ENCODE measurements around the gene HBA2. TPM values are rescaled to one million over a fixed set of nuclear protein-coding genes. Genes with fewer than 3 reads are reported as not detected.
"Not testable (repeated sequence)": the region's sequence is repeated elsewhere in the genome, so short reads cannot be mapped to it uniquely, and the experiment has no call there.

HBA2 gene
- total RNA-seq, 2 donors from 2014 or later, result 3.5 to 64.9 TPM

DNA sequence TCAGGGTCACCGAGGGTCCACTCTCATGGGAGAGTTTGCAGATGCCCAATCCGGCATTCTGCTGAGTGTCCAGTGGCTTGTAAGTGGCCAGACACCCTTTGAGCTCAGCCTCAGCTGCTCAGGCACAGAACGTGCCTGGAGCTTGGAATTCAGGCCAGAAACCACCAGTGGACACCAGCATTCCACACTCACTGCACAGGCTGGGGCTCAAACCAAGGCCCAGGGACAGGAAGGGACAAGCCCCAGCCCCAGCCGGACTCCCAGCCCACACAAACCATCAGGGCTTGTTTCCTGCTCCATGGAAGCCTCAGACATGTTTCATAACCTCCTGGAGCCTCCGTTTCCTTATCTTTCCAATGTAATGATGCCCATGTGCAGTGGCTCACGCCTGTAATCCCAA lies 29.2 kb upstream of the HBA2 start:
- H3K4me1 ChIP-seq, result no peaks in the 10 kb centered on the region
- H3K36me3 ChIP-seq, result no peaks in the 10 kb centered on the region
- DNase-seq, result no peak
- no peaks in the 10 kb centered on the region for H3K9me3 ChIP-seq
- H3K27ac ChIP-seq, result no peak overlapping the region
- TF ChIP-seq, protein P1, sequence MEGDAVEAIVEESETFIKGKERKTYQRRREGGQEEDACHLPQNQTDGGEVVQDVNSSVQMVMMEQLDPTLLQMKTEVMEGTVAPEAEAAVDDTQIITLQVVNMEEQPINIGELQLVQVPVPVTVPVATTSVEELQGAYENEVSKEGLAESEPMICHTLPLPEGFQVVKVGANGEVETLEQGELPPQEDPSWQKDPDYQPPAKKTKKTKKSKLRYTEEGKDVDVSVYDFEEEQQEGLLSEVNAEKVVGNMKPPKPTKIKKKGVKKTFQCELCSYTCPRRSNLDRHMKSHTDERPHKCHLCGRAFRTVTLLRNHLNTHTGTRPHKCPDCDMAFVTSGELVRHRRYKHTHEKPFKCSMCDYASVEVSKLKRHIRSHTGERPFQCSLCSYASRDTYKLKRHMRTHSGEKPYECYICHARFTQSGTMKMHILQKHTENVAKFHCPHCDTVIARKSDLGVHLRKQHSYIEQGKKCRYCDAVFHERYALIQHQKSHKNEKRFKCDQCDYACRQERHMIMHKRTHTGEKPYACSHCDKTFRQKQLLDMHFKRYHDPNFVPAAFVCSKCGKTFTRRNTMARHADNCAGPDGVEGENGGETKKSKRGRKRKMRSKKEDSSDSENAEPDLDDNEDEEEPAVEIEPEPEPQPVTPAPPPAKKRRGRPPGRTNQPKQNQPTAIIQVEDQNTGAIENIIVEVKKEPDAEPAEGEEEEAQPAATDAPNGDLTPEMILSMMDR (IDR thresholded peaks at IDR 0.05), result no peak
- H3K27me3 ChIP-seq, result no peaks in the 10 kb centered on the region
- intact Hi-C loops (cut with DNase I), result no loop called here
- no peak overlapping the region for H3K9ac ChIP-seq (ENCODE audit: low read depth in 2 of 2, low read length in 2 of 2)
- no peak overlapping the region for H3K4me3 ChIP-seq

DNA sequence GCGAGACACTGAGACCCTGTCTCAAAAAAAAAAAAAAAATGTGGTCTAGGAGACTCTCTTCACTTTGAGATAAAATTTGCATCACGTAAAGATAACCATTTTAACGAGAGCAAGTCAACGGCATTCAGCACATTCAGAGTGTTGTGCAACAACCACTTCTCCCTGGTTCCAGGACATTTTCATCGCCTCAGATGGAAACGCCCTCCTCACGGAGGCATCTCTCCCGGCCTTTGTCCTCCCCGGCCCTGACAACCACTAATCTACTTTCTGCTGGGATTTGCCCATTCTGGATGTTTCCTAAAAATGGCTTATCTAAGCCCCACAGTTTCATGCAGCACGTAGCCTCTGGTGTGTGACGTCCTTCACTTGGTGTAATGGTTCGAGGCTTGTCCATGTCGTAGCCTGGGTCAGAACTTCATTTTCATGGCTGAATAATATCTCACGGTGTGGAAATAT lies 27.9 kb upstream of the HBA2 start:
- DNase-seq, result no peak
- no peaks in the 10 kb centered on the region for H3K9me3 ChIP-seq
- intact Hi-C loops (cut with DNase I), result no loop called here
- TF ChIP-seq, protein P1 (IDR thresholded peaks at IDR 0.05), result no peak
- no peaks in the 10 kb centered on the region for H3K27me3 ChIP-seq
- H3K4me1 ChIP-seq, result no peaks in the 10 kb centered on the region
- H3K27ac ChIP-seq, result no peak overlapping the region
- H3K36me3 ChIP-seq, result no peaks in the 10 kb centered on the region
- no peak overlapping the region for H3K4me3 ChIP-seq
- H3K9ac ChIP-seq (ENCODE audit: low read depth in 2 of 2, low read length in 2 of 2), result no peak overlapping the region

DNA sequence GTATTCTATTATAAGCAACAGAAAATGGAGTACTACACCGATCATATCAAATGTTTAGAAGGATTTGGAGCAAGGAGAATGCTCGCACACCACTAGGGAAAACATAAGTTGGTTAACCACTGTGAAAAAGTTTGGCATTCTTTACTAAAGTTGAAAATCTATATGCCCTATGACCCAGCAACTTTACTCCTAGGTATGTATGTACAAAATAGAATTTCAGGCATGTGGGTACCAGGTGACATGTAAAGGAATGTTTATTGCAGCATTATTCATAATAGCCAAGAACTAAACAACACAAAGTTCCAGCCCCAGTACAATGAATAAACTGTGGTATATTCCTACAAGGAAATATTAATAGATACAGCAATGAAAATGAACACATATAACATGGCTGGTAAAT lies 26.0 kb upstream of the HBA2 start:
- Histone ChIP-seq H3K27ac (no peak overlapping the region), H3K36me3 (no peaks in the 10 kb centered on the region), H3K4me1 (no peaks in the 10 kb centered on the region), H3K4me3 (no peak overlapping the region), H3K9me3 (no peaks in the 10 kb centered on the region), H3K9ac (ENCODE audit: low read depth in 2 of 2, low read length in 2 of 2) (no peak overlapping the region), H3K27me3 (no peaks in the 10 kb centered on the region)
- DNase-seq, result no peak
- TF ChIP-seq, protein P1 (IDR thresholded peaks at IDR 0.05), result no peak
- intact Hi-C loops (cut with DNase I), result no loop called here

DNA sequence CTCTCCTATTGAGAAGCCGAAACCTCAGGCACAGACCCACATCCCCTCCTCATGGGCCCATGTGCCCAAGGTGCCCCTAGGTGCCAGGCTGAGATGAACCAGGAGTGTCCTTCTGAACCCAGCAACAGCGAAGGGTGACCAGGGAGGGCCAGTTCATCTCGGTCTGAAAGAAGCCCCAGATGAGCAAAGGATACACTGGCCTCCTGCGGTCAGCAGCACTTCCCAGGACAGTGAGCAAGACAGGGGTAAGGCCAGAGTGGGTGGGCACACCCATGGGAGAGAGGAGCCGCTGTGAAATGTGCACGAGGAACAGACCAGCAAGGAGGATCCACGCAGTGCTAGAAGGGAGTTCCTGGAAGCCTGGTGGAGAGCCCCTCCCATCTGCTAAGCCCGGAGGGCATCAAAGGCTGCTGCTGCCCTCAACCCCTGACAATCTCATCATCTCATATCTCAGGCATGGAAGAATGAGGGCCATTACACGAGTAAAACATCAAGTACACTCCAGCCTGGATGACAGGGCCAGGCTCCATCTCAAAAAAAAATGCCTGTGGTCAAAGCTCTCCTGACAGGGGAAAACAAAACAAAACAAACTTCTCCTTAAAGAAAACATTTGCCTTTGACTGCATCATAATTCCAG lies 23.5 kb upstream of the HBA2 start:
- Histone ChIP-seq H3K4me3 (no peak overlapping the region), H3K36me3 (no peaks in the 10 kb centered on the region), H3K27ac (no peak overlapping the region), H3K4me1 (no peaks in the 10 kb centered on the region), H3K9ac (ENCODE audit: low read depth in 2 of 2, low read length in 2 of 2) (no peak overlapping the region), H3K9me3 (no peaks in the 10 kb centered on the region), H3K27me3 (no peaks in the 10 kb centered on the region)
- intact Hi-C loops (cut with DNase I), result no loop called here
- DNase-seq, result no peak
- TF ChIP-seq, protein P1 (IDR thresholded peaks at IDR 0.05), result no peak

DNA sequence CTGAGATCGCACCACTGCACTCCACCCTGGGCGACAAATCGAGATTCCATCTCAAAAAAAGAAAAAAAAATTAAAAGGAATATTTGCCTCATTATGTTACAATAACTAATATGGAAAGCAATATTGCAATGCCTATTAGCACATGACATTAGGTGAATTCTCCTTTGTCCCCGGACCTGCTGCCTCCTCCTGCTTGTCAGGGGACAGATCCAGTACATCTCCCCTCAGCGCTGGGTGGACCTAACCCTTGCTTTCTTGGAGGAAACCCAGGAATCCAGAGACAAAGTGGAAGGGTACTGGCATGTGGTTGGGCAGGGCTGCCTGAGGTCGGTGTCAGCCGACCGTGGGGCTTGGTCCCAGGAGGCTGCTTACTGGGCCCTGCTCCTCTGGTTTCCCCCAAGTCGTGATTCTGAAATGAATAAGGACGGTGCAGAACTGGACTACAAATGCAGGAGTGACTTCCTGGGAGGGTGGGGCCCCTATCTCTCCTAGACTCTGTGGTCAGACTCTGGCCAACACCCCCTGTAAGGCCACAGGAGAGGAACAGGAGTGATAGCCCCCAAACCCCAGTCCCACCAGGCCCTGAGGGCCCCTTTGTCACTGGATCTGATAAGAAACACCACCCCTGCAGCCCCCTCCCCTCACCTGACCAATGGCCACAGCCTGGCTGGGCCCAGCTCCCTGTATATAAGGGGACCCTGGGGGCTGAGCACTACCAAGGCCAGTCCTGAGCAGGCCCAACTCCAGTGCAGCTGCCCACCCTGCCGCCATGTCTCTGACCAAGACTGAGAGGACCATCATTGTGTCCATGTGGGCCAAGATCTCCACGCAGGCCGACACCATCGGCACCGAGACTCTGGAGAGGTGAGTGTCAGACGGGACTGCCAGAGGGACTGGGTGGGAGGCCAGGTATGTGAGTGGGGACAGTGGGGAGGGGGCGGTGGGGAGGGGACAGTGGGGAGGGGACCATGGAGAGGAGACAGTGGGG lies 20.2 kb upstream of the HBA2 start, which contains the start of gene HBZ:
TSS of gene HBZ (plus strand) at position 504 of the 988 bp plus-strand sequence. CDS start at position 770, 266 bp downstream.
- H3K9ac ChIP-seq (ENCODE audit: low read depth in 2 of 2, low read length in 2 of 2), result no peak within 1 kb of the TSS
- intact Hi-C loops (cut with DNase I), result no loop called here
- H3K36me3 ChIP-seq, result no peaks in the 10 kb centered on the region
- DNase-seq, result no peak
- TF ChIP-seq, protein P1 (IDR thresholded peaks at IDR 0.05), result no peak
- no peaks in the 10 kb centered on the region for H3K4me1 ChIP-seq
- no peak within 1 kb of the TSS for H3K27ac ChIP-seq
- peaks cover 10% of the 10 kb centered on the region for H3K27me3 ChIP-seq
- H3K9me3 ChIP-seq, result no peaks in the 10 kb centered on the region
- H3K4me3 ChIP-seq, result no peak within 1 kb of the TSS

DNA sequence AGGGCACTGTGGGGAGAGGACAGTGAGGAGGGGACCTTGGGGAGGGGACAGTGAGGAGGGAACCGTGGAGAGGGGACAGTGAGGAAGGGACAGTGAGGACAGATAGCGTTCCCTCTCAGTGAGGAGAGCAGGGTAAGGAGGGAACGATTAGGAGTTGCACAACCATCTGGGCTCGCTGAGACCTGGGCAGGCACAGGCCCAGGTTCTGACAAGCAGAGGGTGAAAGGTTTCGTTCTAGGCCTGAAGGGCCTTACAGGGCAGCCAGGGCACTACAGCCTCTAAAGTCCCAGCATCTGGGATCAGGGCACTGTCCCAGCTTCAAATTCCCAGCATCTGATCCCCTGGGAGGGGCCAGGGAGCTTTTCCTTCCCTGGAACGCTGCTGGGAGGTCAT lies 19.6 kb upstream of the HBA2 start:
- H3K27me3 ChIP-seq; H3K4me1 ChIP-seq; intact Hi-C loops (cut with DNase I): not testable (repeated sequence)

DNA sequence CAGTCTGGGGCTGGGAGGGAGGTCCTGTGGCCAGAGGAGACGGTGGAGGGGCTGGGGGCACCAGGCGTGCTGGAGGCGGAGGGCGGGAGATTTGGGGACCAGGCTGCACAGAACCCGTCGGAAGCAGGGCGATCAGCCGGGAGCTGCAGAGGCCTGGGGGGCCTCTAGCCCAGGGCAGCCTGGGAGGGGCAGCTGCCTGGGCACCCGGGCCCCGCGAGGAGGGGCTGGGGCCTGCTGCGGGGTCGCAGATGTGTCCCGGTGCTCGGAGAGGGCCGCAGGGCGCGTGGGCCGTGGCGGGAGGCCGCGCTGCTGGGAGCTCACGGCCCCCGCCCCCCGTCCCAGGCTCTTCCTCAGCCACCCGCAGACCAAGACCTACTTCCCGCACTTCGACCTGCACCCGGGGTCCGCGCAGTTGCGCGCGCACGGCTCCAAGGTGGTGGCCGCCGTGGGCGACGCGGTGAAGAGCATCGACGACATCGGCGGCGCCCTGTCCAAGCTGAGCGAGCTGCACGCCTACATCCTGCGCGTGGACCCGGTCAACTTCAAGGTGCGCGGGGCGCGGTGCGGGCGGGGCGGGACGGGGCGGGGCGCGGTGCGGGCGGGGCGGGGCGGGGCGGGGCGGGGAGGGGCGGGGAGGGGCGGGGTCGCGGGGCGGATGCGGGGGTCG lies 19.0 kb upstream of the HBA2 start:
- H3K36me3 ChIP-seq; DNase-seq; H3K9ac ChIP-seq (ENCODE audit: low read depth in 2 of 2, low read length in 2 of 2); H3K27me3 ChIP-seq; H3K4me1 ChIP-seq; H3K27ac ChIP-seq; H3K4me3 ChIP-seq; H3K9me3 ChIP-seq; intact Hi-C loops (cut with DNase I): not testable (repeated sequence)

More for the DNA sequence above, 19.6 kb upstream of the HBA2 start:
- H3K36me3 ChIP-seq; H3K4me3 ChIP-seq; H3K27ac ChIP-seq; DNase-seq; H3K9ac ChIP-seq (ENCODE audit: low read depth in 2 of 2, low read length in 2 of 2); H3K9me3 ChIP-seq: not testable (repeated sequence)

All from colonic mucosa (tissue), 4 donors.